OCI-LY7 (cell line): ENCODE data around the gene FAM151A.

ENCODE experiments used
- EZH2phosphoT487 ChIP-seq: fragments of 200-600 bp; sonication (generic); IDR thresholded peaks from 2 replicates; pipeline ENCODE4 v1.6.1; 2018; ENCODE audit warnings: low read depth, borderline replicate concordance, mild to moderate bottlenecking, mixed run types, antibody characterized with exemption, low read length, moderate library complexity, mixed read lengths
- TF ChIP-seq, protein P1 (sequence below): fragments of 200-600 bp; sonication (generic); conservative IDR thresholded peaks from 2 replicates; pipeline ENCODE4 v1.5.1; 2014; ENCODE audit warnings: mild to moderate bottlenecking, antibody characterized with exemption, low read length, moderate library complexity, mixed read lengths

DNA sequence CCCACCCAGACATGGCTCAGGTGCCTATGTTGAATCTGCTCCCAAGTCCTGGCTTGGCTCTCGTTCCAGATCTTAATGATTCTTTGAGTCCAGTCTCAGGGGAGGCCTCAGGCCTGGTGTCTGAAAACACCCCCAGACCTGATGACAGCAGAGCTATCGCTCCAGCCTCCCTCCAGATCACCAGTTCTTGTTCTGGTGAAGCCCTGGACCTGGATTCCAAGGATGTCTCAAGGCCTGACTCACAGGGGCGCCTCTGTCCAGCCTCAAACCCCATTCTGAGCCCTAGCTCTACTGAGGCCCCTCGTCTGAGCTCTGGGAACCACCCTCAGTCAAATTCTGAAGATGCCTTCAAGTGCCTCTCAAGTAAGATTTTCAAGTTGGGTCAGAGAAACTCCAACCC is 29.7 kb upstream of the FAM151A start:
- TF ChIP-seq, protein P1, sequence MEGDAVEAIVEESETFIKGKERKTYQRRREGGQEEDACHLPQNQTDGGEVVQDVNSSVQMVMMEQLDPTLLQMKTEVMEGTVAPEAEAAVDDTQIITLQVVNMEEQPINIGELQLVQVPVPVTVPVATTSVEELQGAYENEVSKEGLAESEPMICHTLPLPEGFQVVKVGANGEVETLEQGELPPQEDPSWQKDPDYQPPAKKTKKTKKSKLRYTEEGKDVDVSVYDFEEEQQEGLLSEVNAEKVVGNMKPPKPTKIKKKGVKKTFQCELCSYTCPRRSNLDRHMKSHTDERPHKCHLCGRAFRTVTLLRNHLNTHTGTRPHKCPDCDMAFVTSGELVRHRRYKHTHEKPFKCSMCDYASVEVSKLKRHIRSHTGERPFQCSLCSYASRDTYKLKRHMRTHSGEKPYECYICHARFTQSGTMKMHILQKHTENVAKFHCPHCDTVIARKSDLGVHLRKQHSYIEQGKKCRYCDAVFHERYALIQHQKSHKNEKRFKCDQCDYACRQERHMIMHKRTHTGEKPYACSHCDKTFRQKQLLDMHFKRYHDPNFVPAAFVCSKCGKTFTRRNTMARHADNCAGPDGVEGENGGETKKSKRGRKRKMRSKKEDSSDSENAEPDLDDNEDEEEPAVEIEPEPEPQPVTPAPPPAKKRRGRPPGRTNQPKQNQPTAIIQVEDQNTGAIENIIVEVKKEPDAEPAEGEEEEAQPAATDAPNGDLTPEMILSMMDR: no peak
- TF ChIP-seq EZH2phosphoT487: no peak
